ENCODE measurements around the gene E2F2.

The E2F2 gene

DNA sequence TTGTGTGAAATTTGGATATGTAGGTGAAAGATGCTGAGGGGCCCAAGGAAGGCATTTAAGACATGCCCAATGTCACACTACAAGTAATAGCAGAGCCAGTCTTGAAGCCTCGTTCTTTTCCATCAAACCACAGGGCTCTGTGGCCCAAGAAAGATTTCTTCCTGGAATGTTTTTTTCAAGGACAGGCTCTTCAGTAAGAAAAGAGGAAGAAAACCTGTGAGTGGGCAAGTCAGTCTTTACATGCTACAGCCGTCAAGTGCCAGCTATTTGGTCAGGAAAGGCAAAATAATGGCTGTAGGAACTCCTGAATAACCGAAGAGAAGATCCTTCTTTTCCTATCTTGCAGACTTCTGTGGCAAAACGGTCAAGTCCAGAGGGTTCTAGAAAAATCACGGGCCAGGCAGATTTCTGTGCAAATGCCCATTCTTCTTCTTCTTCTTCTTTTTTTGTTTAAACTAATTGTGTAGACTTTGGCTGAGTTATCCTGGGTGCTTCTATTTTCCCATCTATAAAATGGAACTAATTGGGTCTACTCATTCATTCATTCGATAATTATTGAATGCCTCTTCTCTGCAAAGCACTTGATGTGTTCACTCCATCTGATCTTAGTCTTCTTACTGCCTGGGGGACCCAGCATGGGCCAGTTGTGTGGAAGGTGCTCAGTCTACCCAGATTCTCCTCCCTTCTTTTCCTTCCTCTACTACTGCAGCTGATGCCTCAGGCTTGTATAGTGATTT lies 30.2 kb upstream of the E2F2 start:
- Histone ChIP-seq H3K4me1 (peaks cover 22% of the 10 kb centered on the region), H3K4me3 (ENCODE audit: low read depth, low read length) (no peak overlapping the region), H3K9me3 (no peaks in the 10 kb centered on the region), H3K27me3 (no peaks in the 10 kb centered on the region), H3K36me3 (peaks cover 23% of the 10 kb centered on the region)
- no peak for DNase-seq
- TF ChIP-seq, protein P1, sequence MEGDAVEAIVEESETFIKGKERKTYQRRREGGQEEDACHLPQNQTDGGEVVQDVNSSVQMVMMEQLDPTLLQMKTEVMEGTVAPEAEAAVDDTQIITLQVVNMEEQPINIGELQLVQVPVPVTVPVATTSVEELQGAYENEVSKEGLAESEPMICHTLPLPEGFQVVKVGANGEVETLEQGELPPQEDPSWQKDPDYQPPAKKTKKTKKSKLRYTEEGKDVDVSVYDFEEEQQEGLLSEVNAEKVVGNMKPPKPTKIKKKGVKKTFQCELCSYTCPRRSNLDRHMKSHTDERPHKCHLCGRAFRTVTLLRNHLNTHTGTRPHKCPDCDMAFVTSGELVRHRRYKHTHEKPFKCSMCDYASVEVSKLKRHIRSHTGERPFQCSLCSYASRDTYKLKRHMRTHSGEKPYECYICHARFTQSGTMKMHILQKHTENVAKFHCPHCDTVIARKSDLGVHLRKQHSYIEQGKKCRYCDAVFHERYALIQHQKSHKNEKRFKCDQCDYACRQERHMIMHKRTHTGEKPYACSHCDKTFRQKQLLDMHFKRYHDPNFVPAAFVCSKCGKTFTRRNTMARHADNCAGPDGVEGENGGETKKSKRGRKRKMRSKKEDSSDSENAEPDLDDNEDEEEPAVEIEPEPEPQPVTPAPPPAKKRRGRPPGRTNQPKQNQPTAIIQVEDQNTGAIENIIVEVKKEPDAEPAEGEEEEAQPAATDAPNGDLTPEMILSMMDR (IDR thresholded peaks at IDR 0.05; ENCODE audit: low read depth, low read length) = no peak

DNA sequence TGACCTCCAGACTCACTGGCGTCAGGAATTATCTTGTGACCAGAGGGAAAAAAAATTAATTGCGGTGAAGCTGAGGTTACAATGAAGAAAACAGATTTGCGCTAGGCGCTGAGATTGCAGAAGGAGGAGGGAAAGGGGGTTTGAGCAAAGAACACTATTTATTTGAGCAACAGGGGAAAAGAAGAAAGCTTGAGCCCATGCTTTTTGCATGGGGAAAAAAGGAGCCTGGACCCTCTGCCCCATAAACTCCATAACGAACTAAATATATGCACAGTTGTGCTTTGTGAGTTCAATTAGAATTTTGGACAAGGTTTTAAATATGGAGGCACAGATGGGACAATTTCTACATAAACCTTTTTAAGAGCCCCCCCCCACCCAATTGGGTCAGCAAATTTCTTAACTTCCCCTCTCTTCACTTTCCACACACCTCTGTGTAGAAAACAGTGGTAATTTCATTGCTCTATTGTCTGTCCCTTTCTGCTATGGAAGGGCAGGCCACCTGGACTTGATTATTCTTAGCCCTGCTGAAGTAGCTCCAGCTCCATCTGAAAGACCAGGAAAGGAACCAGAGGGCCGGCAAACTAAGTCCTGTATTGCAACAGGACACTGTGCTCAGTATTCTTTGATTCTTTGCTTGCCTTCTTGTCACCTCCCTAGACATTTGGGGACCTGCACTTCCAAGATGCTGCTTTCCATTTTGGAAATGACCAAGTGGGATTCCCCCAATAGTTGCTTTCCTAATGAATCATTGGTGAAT lies 29.1 kb upstream of the E2F2 start:
- Histone ChIP-seq H3K4me3 (ENCODE audit: low read depth, low read length) (peak overlapping the region; percentile 95), H3K27me3 (no peaks in the 10 kb centered on the region), H3K9me3 (no peaks in the 10 kb centered on the region), H3K36me3 (peaks cover 23% of the 10 kb centered on the region), H3K4me1 (peaks cover 29% of the 10 kb centered on the region)
- TF ChIP-seq, protein P1 (IDR thresholded peaks at IDR 0.05; ENCODE audit: low read depth, low read length) = no peak
- peak; percentile 41 for DNase-seq

DNA sequence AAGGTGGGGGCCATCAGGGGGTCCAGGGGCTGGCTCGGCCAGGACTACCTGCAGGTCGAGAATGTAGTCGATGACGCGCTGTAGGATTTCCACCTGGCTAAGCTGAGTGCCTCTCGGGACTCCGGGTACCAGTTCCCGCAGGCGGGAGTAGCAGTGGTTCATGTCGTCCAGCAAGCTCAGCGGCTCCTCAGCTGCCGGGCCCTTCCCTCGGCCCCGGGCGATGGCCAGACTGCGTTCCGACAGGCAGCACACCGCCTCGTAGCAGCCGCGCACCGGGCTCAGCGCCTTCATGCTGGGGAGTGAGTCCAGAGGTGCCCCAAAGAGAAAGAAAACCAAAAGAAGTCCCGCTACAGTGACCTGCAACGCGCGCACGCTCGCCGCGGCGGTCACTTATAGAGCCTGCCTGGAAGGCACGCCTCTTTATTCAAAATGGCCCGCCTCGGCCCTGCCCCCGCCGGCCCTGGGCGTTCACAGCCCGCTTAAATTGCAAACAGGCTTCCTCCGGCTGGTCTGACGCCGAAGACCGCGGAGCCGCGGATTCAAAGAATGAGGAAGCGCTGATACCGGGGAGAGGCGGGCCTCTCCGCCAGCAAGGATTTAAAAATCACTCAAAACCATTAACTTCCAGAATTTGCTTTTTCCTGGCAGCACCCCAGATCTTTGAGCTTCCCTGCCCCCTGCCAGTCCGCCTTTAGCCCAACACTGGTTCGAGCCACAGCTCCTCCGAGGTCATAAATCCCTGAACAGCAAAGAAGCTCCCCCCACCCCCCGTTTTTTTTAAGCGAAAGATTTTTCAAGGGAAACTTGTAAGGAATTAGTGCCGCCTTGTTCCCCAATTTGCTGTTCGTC lies 28.3 kb upstream of the E2F2 start, which contains the start of gene ID3:
TSS of gene ID3 (minus strand) at position 366 of the 849 bp plus-strand sequence. CDS start at position 291, 75 bp downstream.
- TF ChIP-seq, protein P1 (IDR thresholded peaks at IDR 0.05; ENCODE audit: low read depth, low read length) = no peak
- DNase-seq = peak; percentile 90
- peaks cover 30% of the 10 kb centered on the region for H3K4me1 ChIP-seq

DNA sequence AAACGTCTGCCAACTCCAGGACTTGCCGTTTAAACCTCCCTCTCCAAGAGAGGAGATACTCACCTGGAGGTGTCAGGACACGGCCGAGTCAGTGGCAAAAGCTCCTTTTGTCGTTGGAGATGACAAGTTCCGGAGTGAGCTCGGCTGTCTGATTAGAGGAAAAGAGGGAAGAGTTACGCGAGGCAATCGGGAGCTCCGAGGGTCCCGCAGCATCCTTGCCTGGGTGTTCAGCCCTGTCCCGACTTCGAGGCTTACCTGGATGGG lies 27.8 kb upstream of the E2F2 start:
- Histone ChIP-seq H3K36me3 (peaks cover 23% of the 10 kb centered on the region), H3K4me1 (peaks cover 35% of the 10 kb centered on the region), H3K9me3 (no peaks in the 10 kb centered on the region), H3K27me3 (no peaks in the 10 kb centered on the region), H3K4me3 (ENCODE audit: low read depth, low read length) (peak overlapping the region; percentile 95)
- TF ChIP-seq, protein P1 (IDR thresholded peaks at IDR 0.05; ENCODE audit: low read depth, low read length) = no peak
- DNase-seq = no peak

More for the DNA sequence above, 28.3 kb upstream of the E2F2 start, which contains the start of gene ID3:
- Histone ChIP-seq H3K36me3 (peaks cover 23% of the 10 kb centered on the region), H3K9me3 (no peaks in the 10 kb centered on the region), H3K4me3 (ENCODE audit: low read depth, low read length) (peak within 1 kb of the TSS; percentile 95), H3K27me3 (no peaks in the 10 kb centered on the region)

DNA sequence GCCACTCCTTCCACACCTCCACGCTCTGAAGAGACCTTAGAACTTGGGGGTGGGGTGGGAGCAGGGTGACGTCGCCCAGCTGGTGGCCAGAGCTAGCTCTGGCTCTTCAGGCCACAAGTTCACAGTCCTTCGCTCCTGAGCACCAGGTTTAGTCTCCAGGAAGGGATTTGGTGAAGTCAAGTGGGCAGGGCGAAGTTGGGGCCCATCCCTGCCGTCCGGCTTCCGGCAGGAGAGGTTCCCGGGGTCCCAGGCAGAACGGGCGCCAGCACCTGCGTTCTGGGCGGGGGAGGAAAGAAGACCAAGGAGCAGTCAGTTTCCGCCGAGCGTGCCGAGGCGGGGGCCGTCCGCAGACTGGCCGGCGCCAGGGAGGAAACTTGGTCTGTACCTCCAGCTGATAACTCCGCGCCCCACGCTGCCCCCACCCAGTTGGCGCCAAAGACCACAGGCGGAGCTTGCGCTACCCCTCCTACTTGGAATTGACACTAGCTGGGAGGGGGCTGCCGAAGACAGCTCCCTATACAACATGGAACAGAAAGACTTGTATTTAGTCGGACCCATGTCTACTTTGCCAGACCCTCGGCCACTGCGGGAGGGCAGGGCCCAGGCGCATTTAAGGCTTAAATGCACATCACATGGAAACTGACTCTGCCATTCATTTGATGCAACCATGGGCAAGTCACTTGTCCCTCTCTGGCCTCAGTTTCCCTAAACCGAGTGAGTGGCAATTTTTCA lies 27.3 kb upstream of the E2F2 start:
- TF ChIP-seq, protein P1 (IDR thresholded peaks at IDR 0.05; ENCODE audit: low read depth, low read length) = no peak
- Histone ChIP-seq H3K27me3 (no peaks in the 10 kb centered on the region), H3K36me3 (peaks cover 23% of the 10 kb centered on the region), H3K9me3 (no peaks in the 10 kb centered on the region), H3K4me1 (peaks cover 37% of the 10 kb centered on the region), H3K4me3 (ENCODE audit: low read depth, low read length) (peak overlapping the region; percentile 95)
- DNase-seq = peak; percentile 76
